ENCODE data around the gene CEACAM18.

- TF ChIP-seq CTCF (IDR thresholded peaks at IDR 0.05): no peak
- TF ChIP-seq EP300 (IDR thresholded peaks at IDR 0.05): no peak
- TF ChIP-seq POLR2A (IDR thresholded peaks at IDR 0.05; ENCODE audit: low read depth): no peak
Measured at GRCh38 chr19:51480590-51480989, 2.3 kb downstream of the CEACAM18 start.
